Left lung (tissue), 10 donors: ENCODE measurements around the gene LDB3. TPM values are rescaled to one million over a fixed set of nuclear protein-coding genes. Genes with fewer than 3 reads are reported as not detected.

Experiments used
- ATAC-seq: fragments of 200-7000 bp; cut with Tn5 transposase; one replicate; pipeline ENCODE4 v1.9.1; 2020; ENCODE audit warnings: moderate library complexity
- DNase-seq, 4 donors: peaks; one replicate each; pipeline ENCODE4 v3.0.0-alpha.2; 2013 to 2020
- H3K27ac ChIP-seq, 2 donors: fragments of 200-600 bp; sonication (generic) in 1 of 2; one replicate each; pipeline versions ENCODE4 v1.5.0 to v1.8.0; 2020 to 2021
- H3K27me3 ChIP-seq, 2 donors: fragments of 200-600 bp; sonication (generic) in 1 of 2; one replicate each; pipeline versions ENCODE4 v1.5.0 to v1.8.0; 2020 to 2021
- H3K36me3 ChIP-seq, 2 donors: fragments of 200-600 bp; sonication (generic) in 1 of 2; one replicate each; pipeline versions ENCODE4 v1.5.0 to v1.8.0; 2020 to 2021
- H3K4me1 ChIP-seq, 2 donors: fragments of 200-600 bp; one replicate each; pipeline ENCODE4 v1.8.0; 2021
- H3K4me3 ChIP-seq, 2 donors: fragments of 200-600 bp; sonication (generic) in 1 of 2; one replicate each; pipeline versions ENCODE4 v1.5.0 to v1.8.0; 2020 to 2021; ENCODE audit warnings: mild to moderate bottlenecking in 1 of 2
- H3K9me3 ChIP-seq, 2 donors: fragments of 200-600 bp; sonication (generic) in 1 of 2; one replicate each; pipeline versions ENCODE4 v1.5.0 to v1.8.0; 2020 to 2021
- CTCF ChIP-seq, 2 donors: fragments of 200-600 bp; sonication (generic) in 1 of 2; IDR thresholded peaks; one replicate each; pipeline versions ENCODE4 v1.5.0 to v1.8.0; 2021; ENCODE audit warnings: antibody characterized with exemption in 2 of 2
- intact Hi-C, 2 donors: fragments of 100-400 bp; cut with DNase I; formaldehyde crosslinking; loops; one replicate each; pipeline versions ENCODE4 v1.11.2 to v1.14.2; 2022
- polyA plus RNA-seq, 6 donors: library from polyadenylated mRNA; unstranded; fragments of 120-200 nt; gene quantifications; one replicate each; pipeline ENCODE4 v1.2.1, GENCODE V29; 2013; ENCODE audit not compliant: insufficient read length in 6 of 6
- total RNA-seq, 2 donors: library from RNA; stranded (reverse); fragmentation: NEBNext Ultra II Directional; extraction: Animal tissue kit (Norgen Biotek cat#: 25700); gene quantifications; one replicate each; pipeline ENCODE4 v1.2.1, GENCODE V29; 2021
- donor health status: DM: no; HTN: yes; CAD: no.
- donor health status: DM: no; HTN: no; CAD: no.

Gene LDB3
- total and polyA plus RNA-seq, 8 donors = 1.1 to 2.7 (median 1.3) TPM

DNA sequence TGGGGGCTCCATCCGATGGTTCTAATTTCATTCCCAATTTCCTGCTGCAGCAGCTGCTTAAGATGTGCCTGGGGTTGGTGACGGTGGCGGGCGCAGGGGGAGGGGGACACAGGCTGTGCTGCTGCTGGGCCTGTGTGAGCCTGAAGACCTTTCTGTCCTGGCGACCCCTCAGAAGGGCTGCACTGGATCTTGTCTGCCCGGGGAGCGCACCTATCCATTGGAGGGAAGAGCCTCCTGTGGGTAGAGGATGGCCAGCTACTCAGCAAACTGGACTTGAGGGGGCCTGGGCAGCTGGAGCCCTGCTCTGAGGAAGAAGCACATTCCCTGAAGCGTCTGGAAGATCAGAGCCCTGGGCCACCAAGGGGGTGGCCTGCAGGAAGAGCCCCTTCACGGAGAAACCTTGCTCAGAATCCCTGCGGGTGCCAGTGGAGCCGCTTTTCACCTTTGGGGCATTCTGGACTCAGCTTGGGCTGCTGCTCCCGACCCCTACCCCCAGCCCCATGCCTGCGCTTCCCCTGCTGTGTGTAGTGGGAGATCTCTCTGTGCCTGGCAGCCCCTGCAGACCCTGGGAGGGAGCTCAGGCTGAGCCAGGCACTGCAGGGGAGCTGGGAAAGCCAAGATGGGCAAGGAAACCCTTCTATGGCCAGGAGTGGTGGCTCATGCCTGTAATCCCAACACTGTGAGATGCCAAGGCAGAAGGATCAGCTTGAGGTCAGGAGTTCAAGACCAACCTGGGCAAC is 17.8 kb downstream of the LDB3 start:
- ATAC-seq (no peak), DNase-seq (peak in 1 of 4 donors; percentile 70)
- TF ChIP-seq CTCF (IDR thresholded peaks at IDR 0.05) = no peak
- H3K4me3 ChIP-seq = no peak overlapping the region
- H3K4me1 ChIP-seq = peaks cover 0 to 4% of the 10 kb centered on the region in 2 donors
- H3K27me3 ChIP-seq = peaks cover 0 to 38% of the 10 kb centered on the region in 2 donors
- intact Hi-C loops = no loop called here
- no peak overlapping the region for H3K27ac ChIP-seq
- H3K36me3 ChIP-seq = no peaks in the 10 kb centered on the region
- no peaks in the 10 kb centered on the region for H3K9me3 ChIP-seq

GRCh38 chr10:86686972-86687371 is 18.7 kb downstream of the LDB3 start:
- peaks cover 0 to 30% of the 10 kb centered on the region in 2 donors for H3K27me3 ChIP-seq

GRCh38 chr10:86687750-86688149 is 19.4 kb downstream of the LDB3 start:
- Histone ChIP-seq H3K27ac (no peak overlapping the region), H3K4me3 (no peak overlapping the region), H3K36me3 (no peaks in the 10 kb centered on the region), H3K9me3 (no peaks in the 10 kb centered on the region), H3K4me1 (peaks cover 0 to 4% of the 10 kb centered on the region in 2 donors), H3K27me3 (peaks cover 0 to 30% of the 10 kb centered on the region in 2 donors)
- TF ChIP-seq CTCF (IDR thresholded peaks at IDR 0.05) = no peak
- intact Hi-C loops = no loop called here
- ATAC-seq (no peak), DNase-seq (no peak)

More at GRCh38 chr10:86686972-86687371, 18.7 kb downstream of the LDB3 start:
- no peak overlapping the region for H3K27ac ChIP-seq
- no peak for TF ChIP-seq CTCF (IDR thresholded peaks at IDR 0.05)
- ATAC-seq = no peak
- H3K4me3 ChIP-seq = no peak overlapping the region
- peak in 1 of 4 donors; percentile 72 for DNase-seq
- intact Hi-C loops = no loop called here
- no peaks in the 10 kb centered on the region for H3K36me3 ChIP-seq
- no peaks in the 10 kb centered on the region for H3K9me3 ChIP-seq
- peaks cover 0 to 4% of the 10 kb centered on the region in 2 donors for H3K4me1 ChIP-seq

DNA sequence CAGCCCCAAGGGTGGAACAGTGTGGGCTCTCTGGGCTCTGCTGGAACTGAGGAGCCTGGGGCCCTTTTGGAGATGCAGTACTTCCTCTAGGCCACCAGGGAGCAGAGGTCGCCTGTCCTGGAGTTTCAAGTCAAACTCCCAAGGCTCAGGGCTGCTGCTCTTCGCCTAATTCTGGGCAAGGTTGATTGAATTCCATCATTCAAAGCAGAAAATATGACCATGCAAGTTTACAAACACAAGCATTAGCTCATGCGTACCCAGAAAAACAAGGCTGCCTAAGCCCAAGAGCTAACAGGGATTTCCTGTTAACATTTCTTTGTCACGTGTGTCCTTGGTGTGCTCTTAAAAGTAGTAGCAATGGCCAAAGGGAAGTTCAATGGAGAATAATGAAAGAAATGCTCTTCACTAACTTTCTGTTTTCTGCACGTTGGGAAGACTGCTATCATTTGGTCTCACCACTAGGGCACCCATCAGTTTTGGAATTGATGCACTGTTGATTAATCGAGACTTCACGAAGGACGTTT is 20.1 kb downstream of the LDB3 start:
- DNase-seq = peak; percentile 49 to 71 (median 54)
- Histone ChIP-seq H3K36me3 (no peaks in the 10 kb centered on the region), H3K27me3 (peaks cover 0 to 30% of the 10 kb centered on the region in 2 donors), H3K4me1 (peaks cover 0 to 4% of the 10 kb centered on the region in 2 donors), H3K9me3 (no peaks in the 10 kb centered on the region), H3K27ac (no peak overlapping the region), H3K4me3 (no peak overlapping the region)
- intact Hi-C loops = no loop called here
- peak; percentile 91 for ATAC-seq
- peak; percentile 77 to 91 for TF ChIP-seq CTCF (IDR thresholded peaks at IDR 0.05)

DNA sequence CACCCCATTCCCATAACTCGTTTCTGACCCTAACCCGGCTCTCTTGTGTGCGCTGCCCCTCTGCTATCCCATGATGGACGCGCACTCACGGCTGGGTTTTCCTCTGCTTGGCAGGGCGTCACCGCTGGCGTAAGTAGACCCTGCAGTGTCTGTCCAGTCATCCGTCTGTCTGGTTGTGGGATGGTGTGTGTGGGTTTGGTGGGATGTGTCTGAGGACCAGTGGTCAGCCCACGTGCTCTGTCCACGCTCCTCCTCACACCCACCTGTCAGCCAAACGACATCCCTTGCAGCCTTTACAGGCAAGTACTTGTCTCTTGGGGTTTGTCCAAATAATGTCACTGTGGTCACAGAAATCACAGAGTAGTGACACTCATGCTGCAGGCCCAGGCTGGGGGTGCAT is 20.8 kb downstream of the LDB3 start:
- Histone ChIP-seq H3K4me1 (peaks cover 0 to 4% of the 10 kb centered on the region in 2 donors), H3K4me3 (no peak overlapping the region), H3K9me3 (no peaks in the 10 kb centered on the region), H3K27ac (no peak overlapping the region), H3K27me3 (peaks cover 0 to 25% of the 10 kb centered on the region in 2 donors), H3K36me3 (no peaks in the 10 kb centered on the region)
- intact Hi-C loops = no loop called here
- no peak for TF ChIP-seq CTCF (IDR thresholded peaks at IDR 0.05)
- DNase-seq (no peak), ATAC-seq (no peak)
